ENCODE data around the gene ANKRD30B. TPM values are rescaled to one million over a fixed set of nuclear protein-coding genes. Genes with fewer than 3 reads are reported as not detected.
"Not testable (repeated sequence)": the region's sequence is repeated elsewhere in the genome, so short reads cannot be mapped to it uniquely, and the experiment has no call there.

ANKRD30B gene
- total and polyA plus RNA-seq, 2 donors from 2014 or later: not detected

DNA sequence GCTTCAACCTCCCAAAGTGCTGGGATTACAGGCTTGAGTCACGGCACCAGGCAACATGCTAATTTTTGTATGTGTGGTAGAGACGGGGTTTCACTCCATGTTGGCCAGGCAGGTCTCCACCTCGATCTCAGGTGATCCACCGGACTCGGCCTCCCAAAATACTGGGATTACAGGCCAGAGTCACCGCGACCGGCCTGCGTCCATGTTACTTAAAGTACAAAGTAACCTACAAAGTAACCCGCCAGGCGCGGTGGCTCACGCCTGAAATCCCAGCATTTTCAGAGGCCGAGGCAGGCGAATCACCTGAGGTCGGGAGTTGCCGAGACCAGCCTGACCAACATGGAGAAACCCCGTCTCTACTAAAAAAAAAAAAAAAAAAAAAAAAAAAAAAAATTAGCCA lies 1.1 kb upstream of the ANKRD30B start:
- no peak overlapping the region for H3K4me3 ChIP-seq (ENCODE audit: low read length in 3 of 3)
- H3K27ac ChIP-seq (ENCODE audit: low read depth in 2 of 2, low read length in 2 of 2): no peak overlapping the region
- DNase-seq (no peak), FAIRE-seq (no peak)
- H3K9ac ChIP-seq (ENCODE audit: low read length in 3 of 3): no peak overlapping the region
- H3K27me3 ChIP-seq (ENCODE audit: control insufficient read depth, insufficient read depth, low read length): no peaks in the 10 kb centered on the region
- H3K9me3 ChIP-seq (ENCODE audit: control insufficient read depth in 2 of 3, insufficient read depth in 1 of 3, low read length in 3 of 3): no peaks in the 10 kb centered on the region
- TF ChIP-seq, protein P1, sequence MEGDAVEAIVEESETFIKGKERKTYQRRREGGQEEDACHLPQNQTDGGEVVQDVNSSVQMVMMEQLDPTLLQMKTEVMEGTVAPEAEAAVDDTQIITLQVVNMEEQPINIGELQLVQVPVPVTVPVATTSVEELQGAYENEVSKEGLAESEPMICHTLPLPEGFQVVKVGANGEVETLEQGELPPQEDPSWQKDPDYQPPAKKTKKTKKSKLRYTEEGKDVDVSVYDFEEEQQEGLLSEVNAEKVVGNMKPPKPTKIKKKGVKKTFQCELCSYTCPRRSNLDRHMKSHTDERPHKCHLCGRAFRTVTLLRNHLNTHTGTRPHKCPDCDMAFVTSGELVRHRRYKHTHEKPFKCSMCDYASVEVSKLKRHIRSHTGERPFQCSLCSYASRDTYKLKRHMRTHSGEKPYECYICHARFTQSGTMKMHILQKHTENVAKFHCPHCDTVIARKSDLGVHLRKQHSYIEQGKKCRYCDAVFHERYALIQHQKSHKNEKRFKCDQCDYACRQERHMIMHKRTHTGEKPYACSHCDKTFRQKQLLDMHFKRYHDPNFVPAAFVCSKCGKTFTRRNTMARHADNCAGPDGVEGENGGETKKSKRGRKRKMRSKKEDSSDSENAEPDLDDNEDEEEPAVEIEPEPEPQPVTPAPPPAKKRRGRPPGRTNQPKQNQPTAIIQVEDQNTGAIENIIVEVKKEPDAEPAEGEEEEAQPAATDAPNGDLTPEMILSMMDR (IDR thresholded peaks at IDR 0.05; ENCODE audit: borderline replicate concordance, extremely low read depth, insufficient read depth): no peak
- no peaks in the 10 kb centered on the region for H3K4me1 ChIP-seq (ENCODE audit: control insufficient read depth in 2 of 3, insufficient read depth in 2 of 3, low read depth in 1 of 3, low read length in 3 of 3)
- H3K36me3 ChIP-seq (ENCODE audit: control insufficient read depth in 2 of 3, insufficient read depth in 3 of 3, low read length in 3 of 3): no peaks in the 10 kb centered on the region
- intact Hi-C loops (cut with DNase I): no loop called here

DNA sequence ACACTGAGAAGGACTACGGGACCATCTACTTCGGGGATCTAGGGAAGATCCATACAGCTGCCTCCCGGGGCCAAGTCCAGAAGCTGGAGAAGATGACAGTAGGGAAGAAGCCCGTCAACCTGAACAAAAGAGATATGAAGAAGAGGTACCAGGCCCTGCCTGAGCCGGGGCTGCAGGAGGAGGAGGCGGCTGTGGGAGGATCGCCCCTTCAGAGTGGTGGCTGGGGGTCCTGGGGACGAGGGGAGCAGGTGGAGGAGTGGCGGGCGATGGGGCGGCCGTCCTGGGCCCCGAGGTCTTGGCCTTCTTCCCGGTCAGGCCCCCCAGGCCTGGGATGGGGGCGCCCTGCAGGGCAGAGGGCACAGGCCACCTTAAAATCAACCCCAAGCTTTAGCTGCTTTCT lies 524 bp downstream of the ANKRD30B start:
- Histone ChIP-seq H3K9ac (ENCODE audit: low read length in 3 of 3) (no peak overlapping the region), H3K4me1 (ENCODE audit: control insufficient read depth in 2 of 3, insufficient read depth in 2 of 3, low read depth in 1 of 3, low read length in 3 of 3) (no peaks in the 10 kb centered on the region), H3K9me3 (ENCODE audit: control insufficient read depth in 2 of 3, insufficient read depth in 1 of 3, low read length in 3 of 3) (no peaks in the 10 kb centered on the region), H3K27me3 (ENCODE audit: control insufficient read depth, insufficient read depth, low read length) (no peaks in the 10 kb centered on the region), H3K4me3 (ENCODE audit: low read length in 3 of 3) (no peak overlapping the region), H3K27ac (ENCODE audit: low read depth in 2 of 2, low read length in 2 of 2) (no peak overlapping the region), H3K36me3 (ENCODE audit: control insufficient read depth in 2 of 3, insufficient read depth in 3 of 3, low read length in 3 of 3) (no peaks in the 10 kb centered on the region)
- FAIRE-seq (no peak), DNase-seq (peak in 1 of 5 donors; percentile 61)
- TF ChIP-seq, protein P1 (IDR thresholded peaks at IDR 0.05; ENCODE audit: borderline replicate concordance, extremely low read depth, insufficient read depth): no peak
- intact Hi-C loops (cut with DNase I): no loop called here

DNA sequence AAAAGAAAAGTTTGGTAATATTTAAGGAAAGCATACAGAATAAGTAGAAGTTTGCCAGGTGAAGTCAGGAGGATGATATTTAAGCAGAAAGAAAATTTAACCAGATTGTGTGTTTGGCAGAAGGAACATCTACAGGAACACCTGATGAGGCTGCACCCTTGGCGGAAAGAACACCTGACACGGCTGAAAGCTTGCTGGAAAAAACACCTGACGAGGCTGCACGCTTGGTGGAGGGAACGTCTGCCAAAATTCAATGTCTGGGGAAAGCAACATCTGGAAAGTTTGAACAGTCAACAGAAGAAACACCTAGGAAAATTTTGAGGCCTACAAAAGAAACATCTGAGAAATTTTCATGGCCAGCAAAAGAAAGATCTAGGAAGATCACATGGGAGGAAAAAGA lies 15.6 kb downstream of the ANKRD30B start:
- H3K36me3 ChIP-seq (ENCODE audit: control insufficient read depth in 2 of 3, insufficient read depth in 3 of 3, low read length in 3 of 3); H3K9me3 ChIP-seq (ENCODE audit: control insufficient read depth in 2 of 3, insufficient read depth in 1 of 3, low read length in 3 of 3); H3K9ac ChIP-seq (ENCODE audit: low read length in 3 of 3); FAIRE-seq; H3K27ac ChIP-seq (ENCODE audit: low read depth in 2 of 2, low read length in 2 of 2); H3K4me3 ChIP-seq (ENCODE audit: low read length in 3 of 3); intact Hi-C loops (cut with DNase I); H3K27me3 ChIP-seq (ENCODE audit: control insufficient read depth, insufficient read depth, low read length); DNase-seq; H3K4me1 ChIP-seq (ENCODE audit: control insufficient read depth in 2 of 3, insufficient read depth in 2 of 3, low read depth in 1 of 3, low read length in 3 of 3): not testable (repeated sequence)

DNA sequence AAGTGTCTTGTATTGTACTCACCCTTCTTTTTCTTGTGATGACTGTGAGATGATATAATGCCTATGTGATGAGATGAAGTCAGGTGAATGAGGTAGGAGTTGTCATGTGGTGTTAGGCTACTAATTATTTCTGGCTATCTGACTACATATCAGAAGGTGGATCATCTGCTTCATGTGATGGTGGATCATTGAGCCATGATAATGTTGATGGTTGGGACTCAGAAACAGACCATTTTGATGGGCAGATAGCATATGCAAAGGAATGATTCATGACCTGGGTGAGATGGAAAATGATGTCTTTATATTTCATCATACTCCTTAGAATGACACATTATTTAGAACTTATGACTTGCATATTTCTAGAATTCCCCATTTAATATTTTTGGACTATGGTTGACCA lies 19.5 kb downstream of the ANKRD30B start:
- Histone ChIP-seq H3K36me3 (ENCODE audit: control insufficient read depth in 2 of 3, insufficient read depth in 3 of 3, low read length in 3 of 3) (no peaks in the 10 kb centered on the region), H3K4me3 (ENCODE audit: low read length in 3 of 3) (no peak overlapping the region), H3K9ac (ENCODE audit: low read length in 3 of 3) (no peak overlapping the region), H3K9me3 (ENCODE audit: control insufficient read depth in 2 of 3, insufficient read depth in 1 of 3, low read length in 3 of 3) (no peaks in the 10 kb centered on the region), H3K4me1 (ENCODE audit: control insufficient read depth in 2 of 3, insufficient read depth in 2 of 3, low read depth in 1 of 3, low read length in 3 of 3) (no peaks in the 10 kb centered on the region), H3K27ac (ENCODE audit: low read depth in 2 of 2, low read length in 2 of 2) (no peak overlapping the region), H3K27me3 (ENCODE audit: control insufficient read depth, insufficient read depth, low read length) (no peaks in the 10 kb centered on the region)
- no peak for FAIRE-seq
- TF ChIP-seq, protein P1 (IDR thresholded peaks at IDR 0.05; ENCODE audit: borderline replicate concordance, extremely low read depth, insufficient read depth): no peak
- intact Hi-C loops (cut with DNase I): no loop called here
- no peak for DNase-seq

All from kidney (tissue), 14 donors.